UCSD-AML1 (cell line): ENCODE data around the gene CLASP1.
"Not testable (repeated sequence)": the region's sequence is repeated elsewhere in the genome, so short reads cannot be mapped to it uniquely, and the experiment has no call there.

Source experiments
- DNase-seq: peaks from one replicate; lab custom pipeline; 2025; ENCODE audit not compliant: unreplicated experiment; lab: John Stamatoyannopoulos, UW

The CLASP1 gene

DNA sequence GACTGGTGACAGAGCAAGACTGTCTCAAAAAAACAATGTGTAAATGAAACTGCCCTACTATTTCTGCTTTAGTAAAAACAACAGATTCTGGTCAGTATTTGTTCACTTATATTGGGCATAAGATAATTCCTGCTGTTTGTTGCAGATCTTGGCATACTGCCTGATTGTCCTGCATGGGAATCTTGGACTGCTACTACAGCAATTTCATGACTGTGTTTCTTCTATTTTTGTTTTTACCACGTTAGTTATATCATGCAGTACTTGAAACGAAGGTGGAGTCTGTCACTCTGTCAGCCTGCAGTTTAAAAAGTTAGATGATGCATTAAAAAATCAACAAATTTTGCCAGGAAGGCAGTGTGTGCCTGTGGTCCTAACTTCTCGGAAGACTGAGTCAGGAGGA, 14.2 kb upstream of the CLASP1 start:
- DNase-seq, result no peak

DNA sequence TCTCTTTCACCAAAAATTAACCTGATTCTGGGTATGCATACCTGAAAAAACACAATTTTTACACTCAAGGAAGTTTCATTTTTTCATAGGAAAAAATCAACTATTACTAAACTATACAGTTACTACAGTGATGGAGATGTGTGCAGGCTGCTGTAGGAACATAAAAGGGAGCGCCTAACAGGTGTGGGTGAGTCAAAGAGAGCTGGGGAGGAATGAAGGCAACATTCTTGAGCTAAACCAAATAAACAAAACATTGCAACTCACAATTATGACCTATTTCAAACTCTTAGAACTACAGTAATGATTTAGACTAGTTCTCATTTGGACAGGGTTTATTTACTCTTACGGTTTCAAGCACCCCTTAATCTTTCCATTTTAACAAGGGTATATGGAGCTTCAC, 13.4 kb upstream of the CLASP1 start:
- DNase-seq, result no peak

DNA sequence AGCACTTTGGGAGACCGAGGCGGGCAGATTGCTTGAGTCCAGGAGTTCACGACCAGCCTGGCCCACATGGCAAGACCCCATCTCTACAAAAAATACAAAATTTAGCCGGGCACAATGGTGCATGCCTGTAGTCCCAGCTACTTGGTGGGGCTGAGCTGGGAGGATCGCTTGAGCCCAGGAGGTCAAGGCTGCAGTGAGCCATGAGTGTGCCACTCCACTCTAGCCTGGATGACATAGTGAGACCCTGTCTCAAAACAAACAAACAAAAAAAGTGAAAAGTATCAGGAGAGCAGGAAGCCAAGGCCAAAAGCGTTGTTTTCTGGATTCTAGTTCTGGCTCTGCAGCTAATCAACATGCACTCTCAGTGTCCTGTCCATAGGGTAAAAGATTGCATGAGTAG, 10.7 kb upstream of the CLASP1 start:
- DNase-seq, result no peak

DNA sequence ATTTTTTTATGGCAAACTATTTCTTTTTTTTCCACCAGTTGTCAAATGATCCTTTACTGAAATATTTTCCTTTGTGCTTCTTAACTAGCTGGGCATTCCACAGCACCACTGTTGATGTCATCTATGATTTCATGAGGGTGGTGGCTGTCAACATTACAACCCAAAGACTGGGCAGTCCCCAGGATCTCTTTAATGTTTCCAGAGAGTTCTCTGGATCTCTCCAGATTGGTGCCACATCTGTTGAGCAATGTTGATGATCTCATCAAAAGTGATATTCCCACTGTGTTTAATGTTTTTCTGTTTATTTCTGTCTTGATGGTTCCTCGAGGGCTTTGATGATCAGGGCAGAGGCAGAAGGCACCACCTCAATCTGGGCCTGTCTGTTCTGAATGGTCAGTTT, 9.1 kb upstream of the CLASP1 start:
- not testable (repeated sequence) for DNase-seq

DNA sequence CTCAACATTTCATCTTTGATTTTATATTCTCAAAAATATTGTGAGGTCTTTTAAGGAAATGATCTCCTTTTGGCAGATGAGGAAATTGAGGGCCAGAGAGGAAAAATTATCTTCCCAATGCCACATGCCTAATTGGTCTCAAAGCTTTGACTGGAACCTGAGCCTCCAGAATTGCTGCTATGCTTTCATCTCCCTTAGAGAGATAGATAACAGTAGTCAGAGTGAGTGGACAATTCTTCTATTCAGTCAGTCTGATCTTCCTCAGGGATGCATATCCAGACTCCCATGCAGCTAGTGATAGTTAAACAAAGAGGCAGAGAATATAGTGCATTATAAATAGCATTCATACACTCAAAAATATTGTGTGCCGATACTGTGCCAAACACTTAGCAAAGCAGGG, 3.8 kb upstream of the CLASP1 start:
- DNase-seq, result no peak

DNA sequence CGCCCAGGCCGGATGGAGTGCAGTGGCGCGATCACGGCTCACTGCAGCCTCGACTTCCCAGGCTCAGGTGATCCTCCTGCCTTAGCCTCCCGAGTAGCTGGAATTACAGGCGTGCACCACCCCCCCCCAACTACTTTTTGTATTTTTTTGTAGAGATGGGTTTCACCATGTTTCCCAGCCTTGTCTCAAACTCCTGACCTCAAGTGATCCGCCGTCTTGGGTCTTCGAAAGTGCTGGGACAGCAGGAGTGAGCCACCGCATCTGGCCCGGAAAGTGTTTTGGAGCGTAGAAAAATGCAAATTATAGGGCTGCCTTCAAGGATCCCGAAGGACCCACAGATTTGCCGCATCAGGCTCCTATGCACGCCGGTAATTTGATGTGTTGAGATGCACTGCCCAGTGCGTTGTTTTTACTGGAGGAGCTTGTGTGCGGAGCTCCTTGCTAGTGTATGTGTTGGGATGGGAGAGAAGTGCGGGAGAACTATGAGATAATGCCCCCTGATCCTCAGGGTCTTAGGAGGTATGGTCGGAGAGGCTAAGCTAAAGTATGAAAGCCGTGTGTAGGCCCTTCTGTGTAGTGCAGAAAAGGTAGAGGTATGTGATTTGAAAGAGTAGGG, 1.2 kb upstream of the CLASP1 start:
- peak; percentile 51 for DNase-seq

DNA sequence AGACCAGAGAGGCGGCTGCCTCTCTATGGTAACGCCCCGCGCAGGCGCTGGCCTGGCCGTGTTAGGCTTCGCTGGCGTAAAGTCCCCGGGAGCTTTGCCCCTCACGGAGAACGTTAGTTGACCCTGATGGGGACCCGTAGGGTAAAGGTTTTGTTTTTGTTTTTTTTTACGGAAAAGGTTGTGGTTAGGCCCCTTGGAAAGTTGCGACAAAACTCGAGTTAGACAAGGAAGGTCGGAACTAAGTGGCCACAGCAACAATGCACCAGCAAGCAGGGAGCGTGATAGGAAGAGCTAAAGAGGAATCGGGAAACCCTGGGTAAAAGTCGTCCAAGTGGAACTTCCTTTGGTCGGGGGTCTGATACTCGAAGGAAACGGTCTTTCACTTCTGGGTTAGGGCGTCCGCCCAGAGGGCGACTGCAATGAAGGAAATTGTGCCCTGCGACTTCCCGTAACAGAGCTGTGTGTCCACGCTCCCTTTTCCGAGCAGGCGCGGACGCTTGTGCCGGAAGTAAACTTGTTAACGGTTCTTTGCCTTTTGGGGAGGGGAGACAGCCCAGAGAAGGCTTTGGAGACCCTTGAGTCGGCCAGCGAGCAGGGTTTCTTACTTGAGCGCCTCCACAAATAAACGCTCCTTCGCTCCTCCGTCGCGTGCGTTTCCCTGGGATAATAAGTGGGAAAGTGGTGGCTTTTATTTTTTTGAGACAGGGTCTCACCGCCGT, 493 bp upstream of the CLASP1 start:
- DNase-seq, result peak; percentile 95

DNA sequence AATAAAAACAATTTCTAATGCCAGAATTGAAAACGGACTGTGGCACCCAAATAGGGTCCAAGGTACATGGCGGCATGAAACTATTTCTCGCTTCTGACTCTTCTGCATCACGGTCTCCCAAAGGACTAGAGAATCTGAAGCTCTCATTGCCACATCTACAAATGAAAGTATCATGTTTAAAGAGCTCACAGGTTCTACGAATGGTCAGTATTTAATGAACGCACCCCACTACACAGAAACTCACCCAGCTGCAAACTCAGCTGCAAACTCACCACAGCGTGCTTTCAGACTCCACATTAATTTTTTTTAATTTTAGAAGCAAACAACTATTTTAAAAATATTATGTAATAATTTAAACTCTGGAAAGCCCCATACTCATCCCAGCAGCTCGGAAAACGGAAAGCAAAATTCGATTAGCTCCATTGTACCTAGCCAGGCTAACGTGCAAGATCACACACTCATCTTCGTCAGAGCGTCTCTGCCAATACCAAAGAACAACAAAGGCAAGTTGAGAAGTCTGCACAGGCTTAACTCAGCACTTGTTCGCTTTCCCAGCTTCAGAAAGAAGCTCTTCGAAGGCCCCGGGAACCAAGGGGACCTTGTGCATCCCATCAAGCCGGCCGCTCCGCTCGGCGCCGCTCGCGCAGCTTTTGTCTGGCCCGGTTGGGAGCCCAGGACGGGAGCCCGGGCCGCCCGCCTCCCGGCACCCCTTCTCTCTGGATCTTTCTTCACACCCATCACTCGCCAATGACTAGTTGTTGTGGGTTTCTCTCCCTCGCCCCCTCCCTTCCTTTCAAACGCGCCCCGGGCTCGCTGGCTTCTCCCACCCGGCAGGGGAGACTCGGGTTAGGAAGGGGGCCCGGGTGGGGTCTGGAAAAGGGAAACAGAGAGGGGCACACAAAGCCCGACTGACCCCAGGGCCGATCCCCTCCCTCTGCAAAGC, 785 bp downstream of the CLASP1 start:
- DNase-seq, result peak; percentile 65

DNA sequence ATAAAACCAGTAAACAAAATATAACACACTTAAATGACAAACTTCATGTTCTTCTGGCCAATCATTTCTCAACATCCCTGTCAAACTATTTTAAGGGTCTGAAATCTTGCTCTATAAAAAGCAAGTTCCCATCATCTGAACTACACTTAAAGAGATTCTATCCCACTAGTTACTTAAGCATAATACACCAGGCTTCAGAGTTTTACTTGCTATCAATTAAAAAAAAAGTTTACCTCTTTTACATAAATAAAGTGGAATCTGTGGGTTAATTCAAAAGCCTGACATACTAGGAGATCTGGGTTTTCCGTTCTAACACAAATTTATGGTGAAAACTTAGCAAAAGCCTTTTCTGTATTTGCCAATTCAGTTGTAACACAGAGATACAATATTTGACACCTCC, 1.9 kb downstream of the CLASP1 start:
- DNase-seq, result no peak

DNA sequence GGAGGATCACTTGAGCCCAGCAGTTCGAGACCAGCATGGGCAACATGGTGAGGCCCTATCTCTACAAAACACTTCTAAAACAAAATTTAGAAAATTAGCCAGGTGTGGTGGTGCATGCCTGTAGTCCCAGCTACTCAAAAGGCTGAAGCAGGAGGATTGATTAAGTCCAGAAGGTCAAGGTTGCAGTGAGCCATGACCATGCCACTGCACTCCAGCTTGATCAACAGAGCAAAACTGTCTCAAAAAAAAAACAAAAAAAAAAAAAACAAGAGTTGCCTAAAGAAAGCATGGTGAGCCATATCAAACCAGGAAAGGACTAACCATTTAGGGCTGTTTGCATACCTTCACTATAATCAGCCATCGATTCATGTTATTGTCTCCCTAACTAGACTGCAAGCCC, 4.5 kb downstream of the CLASP1 start:
- DNase-seq, result no peak

DNA sequence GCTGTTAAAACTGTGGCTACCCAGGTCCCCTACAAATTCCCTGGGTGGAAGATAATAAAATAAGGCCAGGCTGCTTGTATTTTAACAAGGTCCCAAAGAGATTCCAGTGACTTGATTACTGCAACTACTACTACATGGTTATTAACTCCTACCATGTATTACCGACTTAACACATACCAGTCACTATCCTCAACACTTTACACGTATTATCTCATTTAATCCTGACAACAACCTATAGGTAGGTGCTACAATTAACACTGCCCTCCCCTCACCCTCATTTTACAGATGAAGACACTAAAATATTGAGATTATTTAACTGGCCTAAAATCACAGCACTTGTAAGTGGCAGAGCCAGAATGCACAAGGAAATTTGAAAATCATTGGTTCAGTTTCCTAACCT, 5.4 kb downstream of the CLASP1 start:
- DNase-seq, result no peak

DNA sequence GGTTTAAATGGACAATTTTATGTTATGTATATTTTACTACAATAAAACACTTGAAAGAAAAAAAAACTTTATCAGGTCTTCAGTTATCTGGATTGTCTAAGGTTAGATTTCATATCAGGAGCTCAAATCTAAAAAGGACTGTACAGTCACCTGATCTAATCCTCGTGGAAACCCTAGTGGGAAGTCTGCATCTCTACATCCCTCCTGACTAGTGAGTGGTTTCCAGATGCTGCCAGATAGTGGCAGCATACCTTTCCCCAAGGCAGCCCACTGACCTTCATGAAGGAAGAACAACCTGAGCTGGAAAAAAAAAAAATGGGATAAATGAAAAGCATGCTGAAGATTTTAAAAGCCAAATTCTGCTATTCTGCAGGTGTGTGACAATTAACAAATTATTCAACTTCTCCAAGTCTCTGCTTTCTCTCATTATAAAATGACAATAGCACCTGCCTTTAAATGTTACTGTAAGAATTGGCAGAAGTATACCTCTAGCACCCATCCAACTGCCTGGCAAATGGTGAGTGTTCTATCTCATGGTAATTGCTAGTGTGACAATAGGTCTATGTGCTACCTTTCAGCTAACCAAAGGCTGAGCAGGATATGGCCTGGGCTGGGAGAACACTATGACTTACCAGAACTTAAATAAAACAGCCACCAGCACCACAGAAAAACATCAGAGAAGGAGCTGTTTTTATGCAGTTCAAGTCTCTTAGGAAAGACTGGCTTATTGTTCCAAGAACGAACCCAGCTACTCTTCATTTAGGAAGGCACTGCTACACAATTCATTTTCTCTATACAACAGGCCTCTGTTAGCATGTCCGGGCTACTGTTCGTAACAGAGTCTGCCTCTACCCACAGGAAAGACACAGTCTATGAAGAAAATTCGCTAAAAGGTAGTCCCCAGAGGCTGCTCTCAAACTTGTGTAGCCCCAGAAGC, 8.6 kb downstream of the CLASP1 start:
- no peak for DNase-seq

DNA sequence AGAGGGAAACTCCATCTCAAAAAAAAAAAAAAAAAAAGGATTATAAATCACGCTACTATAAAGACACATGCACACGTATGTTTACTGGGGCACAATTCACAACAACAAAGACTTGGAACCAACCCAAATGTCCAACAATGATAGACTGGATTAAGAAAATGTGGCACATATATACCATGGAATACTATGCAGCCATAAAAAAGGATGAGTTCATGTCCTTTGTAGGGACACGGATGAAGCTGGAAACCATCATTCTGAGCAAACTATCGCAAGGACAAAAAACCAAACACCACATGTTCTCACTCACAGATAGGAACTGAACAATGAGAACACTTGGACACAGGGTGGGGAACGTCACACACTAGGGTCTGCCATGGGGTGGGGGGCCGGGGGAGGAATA, 9.4 kb downstream of the CLASP1 start:
- not testable (repeated sequence) for DNase-seq

DNA sequence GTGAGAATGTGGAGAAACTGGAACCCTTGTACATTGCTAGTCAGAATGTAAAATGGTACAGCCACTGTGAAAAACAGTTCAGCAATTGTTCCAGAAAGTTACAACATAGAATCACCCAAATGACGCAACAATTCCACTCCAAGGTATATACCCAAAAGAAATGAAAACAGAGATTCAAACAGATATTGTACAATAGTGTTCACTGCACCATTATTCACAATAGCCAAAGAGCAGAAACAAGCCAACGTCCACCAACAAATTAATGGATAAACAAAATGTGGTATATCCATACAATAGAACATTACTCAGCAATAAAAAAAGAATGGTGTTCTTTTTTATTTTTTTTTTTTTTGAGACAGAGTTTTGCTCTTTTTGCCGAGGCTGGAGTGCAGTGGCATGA, 10.9 kb downstream of the CLASP1 start:
- DNase-seq, result no peak

DNA sequence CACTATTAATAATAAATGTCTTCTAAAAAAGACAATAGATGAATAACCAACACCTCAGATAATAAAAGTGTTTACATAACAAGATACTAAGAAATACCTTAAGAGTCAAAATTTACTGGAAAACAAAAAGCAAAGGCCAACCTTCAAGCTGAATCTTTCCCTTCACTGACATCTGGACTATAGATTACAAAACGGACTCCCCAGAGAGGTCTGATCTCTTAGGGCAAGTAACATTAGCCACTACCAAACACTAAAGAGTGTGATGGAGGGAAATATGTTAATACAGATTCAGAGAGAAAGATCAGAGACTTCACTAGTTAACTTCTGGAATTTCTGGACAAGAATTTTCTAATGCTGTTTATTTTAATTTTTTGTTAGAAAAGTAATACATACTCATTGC, 13.9 kb downstream of the CLASP1 start:
- DNase-seq, result no peak

DNA sequence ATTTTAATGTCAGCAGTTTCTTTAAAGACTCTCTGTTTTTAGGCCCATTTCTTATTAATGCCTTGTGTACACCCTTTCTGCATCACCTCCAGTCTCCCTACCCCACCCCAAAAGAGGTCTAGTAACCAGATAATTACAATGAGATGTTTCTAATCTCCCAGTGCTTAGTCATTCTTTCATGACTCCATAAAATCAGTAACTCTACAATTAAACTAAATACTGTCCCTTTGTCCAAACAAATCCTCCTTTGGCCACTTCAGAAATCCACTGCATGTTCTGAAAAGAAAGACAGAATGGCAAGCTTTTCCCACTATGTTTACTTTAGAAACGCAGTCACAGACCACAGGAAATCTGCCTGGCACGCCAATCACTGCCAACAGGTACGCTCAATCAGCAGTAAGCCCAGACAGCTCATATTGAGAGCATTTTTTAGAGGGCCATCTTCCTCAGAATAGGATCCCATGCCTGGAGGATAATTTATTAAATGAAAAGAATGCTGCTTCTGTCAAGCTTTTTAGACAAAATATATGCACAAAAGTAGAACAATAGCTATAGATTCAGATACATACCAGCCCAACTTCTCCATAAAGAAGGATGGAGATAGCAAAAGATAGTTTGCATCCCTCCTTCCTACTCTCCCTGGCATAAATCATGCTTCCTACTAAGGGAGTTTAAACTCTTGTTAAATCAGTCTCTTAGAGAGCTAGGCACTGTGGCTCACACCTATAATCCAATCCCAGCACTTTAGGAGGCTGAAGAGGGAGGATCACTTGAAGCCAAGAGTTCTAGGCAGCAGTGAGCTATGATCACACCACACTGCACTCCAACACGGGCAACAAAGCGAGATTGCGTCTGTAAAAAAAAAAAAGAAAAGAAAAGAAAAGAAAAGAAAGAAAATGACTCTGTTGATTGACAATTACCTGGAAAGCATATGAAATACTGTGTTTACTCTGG, 14.6 kb downstream of the CLASP1 start:
- no peak for DNase-seq

DNA sequence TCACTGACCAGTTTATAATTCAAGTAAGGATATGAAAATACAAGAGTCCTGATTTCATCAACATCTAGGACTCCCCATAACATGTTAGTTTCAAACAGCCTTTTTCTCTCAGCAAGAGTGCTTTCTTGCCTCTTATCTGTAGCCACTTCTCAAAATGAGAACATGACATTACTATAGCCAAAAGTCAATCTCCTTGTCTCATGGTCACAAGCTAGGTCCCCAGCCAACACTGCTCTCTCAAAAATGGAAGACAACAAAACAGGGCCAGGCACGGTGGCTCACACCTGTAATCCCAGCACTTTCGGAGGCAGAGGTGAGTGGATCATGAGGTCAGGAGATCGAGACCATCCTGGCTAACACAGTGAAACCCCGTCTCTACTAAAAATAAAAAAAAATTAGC, 15.8 kb downstream of the CLASP1 start:
- DNase-seq, result no peak

DNA sequence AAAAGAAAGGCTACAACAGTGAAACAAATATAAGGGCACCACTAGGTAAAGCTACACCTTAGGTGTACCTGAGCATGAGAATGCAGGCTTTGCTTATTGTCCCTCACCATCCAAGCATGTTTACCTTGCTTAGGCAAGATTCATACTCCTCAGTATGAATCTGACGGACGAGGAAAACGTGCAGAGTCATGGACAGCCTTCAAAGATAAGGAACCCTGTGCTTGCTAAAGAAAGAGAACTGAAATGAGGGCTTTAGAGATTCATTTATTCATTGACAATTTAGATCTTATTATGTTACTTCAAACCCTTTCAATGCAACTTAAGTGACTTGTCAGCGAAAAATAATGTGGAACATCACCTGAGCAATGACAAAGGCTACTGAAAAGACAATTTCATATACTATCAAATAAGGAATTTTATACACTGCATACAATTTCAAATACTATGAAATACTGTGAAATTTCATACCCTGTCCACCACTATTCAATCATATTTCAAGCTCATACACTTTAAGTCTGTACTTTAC, 21.7 kb downstream of the CLASP1 start:
- DNase-seq, result no peak

DNA sequence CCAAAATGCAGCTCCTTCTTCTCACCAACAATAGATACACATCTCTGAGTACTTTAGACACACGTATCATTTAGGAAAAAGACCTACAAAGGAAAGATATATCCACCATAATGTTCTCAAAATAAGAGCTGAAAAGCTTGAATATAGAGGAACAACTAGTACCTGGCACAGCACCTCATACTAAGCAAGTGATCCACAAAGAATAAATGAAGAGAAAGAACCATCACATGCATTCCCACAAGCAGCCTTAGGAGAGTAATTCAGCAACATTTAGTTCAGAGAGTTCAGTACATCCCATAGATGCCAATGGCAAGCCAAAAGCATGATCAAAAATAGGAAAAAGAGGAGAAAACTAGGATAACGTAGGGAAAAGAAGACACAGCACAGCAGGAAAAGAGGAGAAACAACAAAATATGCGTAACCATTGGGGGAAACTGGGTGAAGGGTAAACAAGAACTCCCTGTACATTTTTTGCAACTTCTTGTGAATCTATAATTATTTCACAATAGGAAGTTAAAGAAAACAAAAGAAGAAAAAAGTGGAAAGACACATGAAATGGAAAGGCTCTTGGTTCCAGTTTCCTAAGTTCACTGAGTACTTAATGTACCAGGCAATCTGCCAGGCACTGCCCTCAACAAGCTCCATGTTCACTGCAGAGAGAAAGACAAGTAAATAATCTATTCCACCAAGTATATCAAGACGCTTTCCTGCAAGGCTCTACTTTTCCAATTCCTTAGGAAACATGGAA, 22.3 kb downstream of the CLASP1 start:
- no peak for DNase-seq
